ENCODE results near the gene FARP1. TPM values are rescaled to one million over a fixed set of nuclear protein-coding genes. Genes with fewer than 3 reads are reported as not detected.
A peak's percentile ranks its signal among the peaks of the same experiment; 100 is the strongest.

Gene FARP1
- total RNA-seq, 2 donors from 2014 or later: 0.76 to 0.87 TPM

DNA sequence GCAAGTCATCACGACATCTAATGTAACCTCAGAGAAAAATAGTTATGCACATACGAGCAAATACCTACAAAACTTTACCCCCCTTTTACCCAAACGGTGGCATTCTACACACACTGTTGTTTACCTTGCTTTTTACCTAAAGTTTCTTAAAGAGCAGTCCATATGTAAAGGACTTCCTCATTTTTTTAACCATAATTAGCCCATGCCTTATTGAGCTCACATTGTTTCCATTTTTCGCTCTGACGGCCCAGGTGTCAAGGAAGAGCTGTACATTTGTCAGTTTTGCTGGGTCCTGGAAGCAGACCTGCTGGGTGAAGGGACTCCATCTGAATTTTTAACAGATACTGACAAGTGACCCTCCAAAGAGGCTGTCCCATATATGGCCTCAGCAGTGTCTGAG lies 344.6 kb downstream of the FARP1 start:
- H3K27ac Mint-ChIP-seq: peak overlapping the region; percentile 100
- ATAC-seq: no peak
- H3K36me3 Mint-ChIP-seq (ENCODE audit: low read depth): peaks cover 6% of the 10 kb centered on the region
- H3K9me3 ChIP-seq (ENCODE audit: control insufficient read depth, low read length, poor library complexity, severe bottlenecking): no peaks in the 10 kb centered on the region
- DNase-seq: no peak
- H3K27me3 Mint-ChIP-seq: no peaks in the 10 kb centered on the region
- H3K4me1 Mint-ChIP-seq: peaks cover 76% of the 10 kb centered on the region
- H3K4me3 Mint-ChIP-seq: no peak overlapping the region

- no peak overlapping the region for H3K4me3 Mint-ChIP-seq
- DNase-seq: no peak
- peaks cover 6% of the 10 kb centered on the region for H3K36me3 Mint-ChIP-seq (ENCODE audit: low read depth)
- H3K27me3 Mint-ChIP-seq: no peaks in the 10 kb centered on the region
- H3K9me3 ChIP-seq (ENCODE audit: control insufficient read depth, low read length, poor library complexity, severe bottlenecking): no peaks in the 10 kb centered on the region
- no peak for ATAC-seq
- peak overlapping the region; percentile 100 for H3K27ac Mint-ChIP-seq
- H3K4me1 Mint-ChIP-seq: peaks cover 74% of the 10 kb centered on the region
Measured at GRCh38 chr13:98488736-98489135, 345.8 kb downstream of the FARP1 start.

DNA sequence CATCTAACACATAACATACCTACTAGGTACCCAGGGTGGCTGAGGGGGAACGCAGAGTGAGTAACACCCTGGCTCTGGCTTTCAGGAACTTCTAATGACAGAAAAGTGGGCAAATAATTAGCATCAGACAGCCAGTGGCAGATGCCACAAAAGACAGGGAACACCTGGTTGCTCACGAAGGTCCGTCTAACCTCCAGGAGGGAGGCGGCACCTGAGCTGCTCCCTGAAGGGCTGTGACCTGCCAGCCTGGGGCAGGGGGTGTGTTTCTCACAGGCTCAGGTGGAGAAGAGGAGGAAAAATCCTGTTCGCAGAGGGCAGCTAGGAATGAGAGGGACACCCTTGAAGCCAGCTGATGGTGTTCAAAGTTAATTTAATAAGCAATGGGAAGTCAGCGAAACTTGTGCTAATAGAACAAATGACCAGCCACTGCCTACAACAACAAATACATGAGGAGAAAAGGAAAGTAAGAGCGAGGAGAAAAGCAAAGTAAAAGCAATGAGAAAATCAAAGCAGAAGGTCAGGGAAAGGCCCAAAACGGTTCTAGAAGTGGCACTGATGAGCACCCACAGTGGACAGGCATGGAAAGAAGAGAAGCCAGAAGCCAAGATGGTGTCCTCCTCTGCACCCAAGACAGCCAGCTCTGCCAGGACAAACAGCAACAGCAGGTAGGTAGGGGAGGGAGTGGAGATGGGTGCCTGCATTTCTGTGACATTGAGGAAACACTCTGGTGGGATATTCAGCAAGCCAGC lies 346.7 kb downstream of the FARP1 start:
- no peaks in the 10 kb centered on the region for H3K9me3 ChIP-seq (ENCODE audit: control insufficient read depth, low read length, poor library complexity, severe bottlenecking)
- no peak for ATAC-seq
- H3K4me3 Mint-ChIP-seq: no peak overlapping the region
- no peaks in the 10 kb centered on the region for H3K27me3 Mint-ChIP-seq
- peak overlapping the region; percentile 100 for H3K27ac Mint-ChIP-seq
- peaks cover 65% of the 10 kb centered on the region for H3K4me1 Mint-ChIP-seq
- H3K36me3 Mint-ChIP-seq (ENCODE audit: low read depth): peaks cover 4% of the 10 kb centered on the region
- no peak for DNase-seq

GRCh38 chr13:98490195-98490836 lies 347.4 kb downstream of the FARP1 start:
- DNase-seq: no peak
- Mint-ChIP-seq H3K36me3 (ENCODE audit: low read depth) (peaks cover 4% of the 10 kb centered on the region), H3K27me3 (no peaks in the 10 kb centered on the region), H3K4me3 (no peak overlapping the region), H3K27ac (peak overlapping the region; percentile 100), H3K4me1 (peaks cover 61% of the 10 kb centered on the region)
- no peak for ATAC-seq
- no peaks in the 10 kb centered on the region for H3K9me3 ChIP-seq (ENCODE audit: control insufficient read depth, low read length, poor library complexity, severe bottlenecking)

DNA sequence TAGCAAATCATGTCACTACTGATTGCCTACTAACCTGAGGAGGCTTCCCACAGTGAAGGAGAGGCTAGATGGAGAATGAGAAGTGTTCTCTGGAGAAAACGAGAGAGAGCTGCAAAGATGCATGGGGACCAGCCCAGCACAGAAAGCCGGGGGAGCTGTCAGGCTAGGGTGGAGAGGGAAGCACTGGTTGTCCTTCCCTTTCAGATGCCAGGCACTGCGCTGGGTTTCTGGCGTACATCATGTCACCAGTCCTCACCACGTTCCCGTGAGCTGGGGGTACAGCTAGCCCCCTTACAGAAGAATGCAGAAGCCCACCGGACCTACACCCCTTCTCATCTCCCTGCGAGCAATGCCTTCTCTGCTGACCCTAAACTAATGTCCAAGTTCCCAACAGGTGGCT lies 348.0 kb downstream of the FARP1 start:
- Mint-ChIP-seq H3K27ac (peak overlapping the region; percentile 100), H3K36me3 (ENCODE audit: low read depth) (peaks cover 4% of the 10 kb centered on the region), H3K27me3 (no peaks in the 10 kb centered on the region), H3K4me1 (peaks cover 57% of the 10 kb centered on the region), H3K4me3 (no peak overlapping the region)
- H3K9me3 ChIP-seq (ENCODE audit: control insufficient read depth, low read length, poor library complexity, severe bottlenecking): no peaks in the 10 kb centered on the region
- ATAC-seq (no peak), DNase-seq (no peak)

DNA sequence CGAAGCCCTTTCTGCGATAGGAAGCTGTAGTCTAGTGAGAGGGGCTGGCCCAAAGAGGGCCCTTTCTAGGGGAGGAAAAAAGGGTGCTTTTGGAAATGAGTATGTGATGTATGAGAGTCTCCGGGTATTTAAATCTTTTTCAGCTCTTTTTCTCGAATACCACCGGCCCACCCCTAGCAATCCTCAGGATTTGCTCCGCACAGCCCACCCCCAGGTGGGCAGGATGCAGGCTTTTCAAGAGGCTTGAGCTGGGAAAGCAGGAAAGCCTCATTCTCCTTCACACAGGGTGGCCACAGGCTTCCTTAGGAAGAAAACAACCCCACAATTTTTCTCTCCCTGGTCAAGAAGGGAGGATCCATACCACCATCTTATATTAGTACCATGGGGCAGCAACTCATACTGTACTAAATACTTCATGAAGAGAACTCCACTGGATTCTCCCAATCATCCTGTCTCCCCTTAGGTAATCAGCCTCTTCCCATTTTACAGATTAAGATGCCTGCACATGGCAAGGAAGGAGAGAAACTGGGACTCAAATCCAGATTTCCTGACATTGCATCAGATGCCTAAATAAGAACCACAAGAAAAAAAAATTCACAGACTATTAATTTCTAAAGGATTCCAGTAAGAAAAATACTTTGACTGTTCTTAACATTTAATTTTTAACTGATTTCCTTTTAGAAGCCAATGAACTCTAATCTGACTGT lies 349.6 kb downstream of the FARP1 start:
- ATAC-seq (no peak), DNase-seq (no peak)
- Mint-ChIP-seq H3K4me1 (peaks cover 59% of the 10 kb centered on the region), H3K27me3 (no peaks in the 10 kb centered on the region), H3K27ac (peak overlapping the region; percentile 100), H3K4me3 (no peak overlapping the region), H3K36me3 (ENCODE audit: low read depth) (peaks cover 4% of the 10 kb centered on the region)
- H3K9me3 ChIP-seq (ENCODE audit: control insufficient read depth, low read length, poor library complexity, severe bottlenecking): no peaks in the 10 kb centered on the region

GRCh38 chr13:98493042-98493712 lies 350.3 kb downstream of the FARP1 start:
- DNase-seq: no peak
- Mint-ChIP-seq H3K27me3 (no peaks in the 10 kb centered on the region), H3K27ac (peak overlapping the region; percentile 100), H3K36me3 (ENCODE audit: low read depth) (peaks cover 4% of the 10 kb centered on the region), H3K4me1 (peaks cover 60% of the 10 kb centered on the region), H3K4me3 (peak overlapping the region; percentile 58)
- ATAC-seq: no peak
- H3K9me3 ChIP-seq (ENCODE audit: control insufficient read depth, low read length, poor library complexity, severe bottlenecking): no peaks in the 10 kb centered on the region

DNA sequence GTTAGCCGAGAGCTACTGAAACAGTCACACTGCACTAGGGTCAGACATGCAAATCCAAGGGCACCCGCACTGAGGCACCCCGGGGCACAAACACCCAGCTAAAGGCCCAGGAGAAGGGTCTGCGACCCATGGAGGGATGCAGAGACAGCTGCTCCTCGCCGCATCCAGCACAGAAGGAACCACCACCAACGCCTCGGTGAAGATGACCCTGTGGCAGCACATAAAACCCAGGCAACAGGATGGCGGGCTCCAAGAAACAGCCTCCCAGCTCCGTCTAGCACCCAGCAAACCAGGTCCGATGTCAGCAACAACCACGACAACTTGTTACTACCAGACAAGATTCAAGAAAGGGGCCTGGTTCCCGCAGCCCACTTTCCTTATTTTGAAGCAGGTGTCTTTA lies 351.9 kb downstream of the FARP1 start:
- ATAC-seq (no peak), DNase-seq (no peak)
- H3K4me1 Mint-ChIP-seq: peaks cover 55% of the 10 kb centered on the region
- H3K4me3 Mint-ChIP-seq: no peak overlapping the region
- H3K27me3 Mint-ChIP-seq: no peaks in the 10 kb centered on the region
- H3K27ac Mint-ChIP-seq: peak overlapping the region; percentile 8
- no peaks in the 10 kb centered on the region for H3K9me3 ChIP-seq (ENCODE audit: control insufficient read depth, low read length, poor library complexity, severe bottlenecking)
- peaks cover 4% of the 10 kb centered on the region for H3K36me3 Mint-ChIP-seq (ENCODE audit: low read depth)

DNA sequence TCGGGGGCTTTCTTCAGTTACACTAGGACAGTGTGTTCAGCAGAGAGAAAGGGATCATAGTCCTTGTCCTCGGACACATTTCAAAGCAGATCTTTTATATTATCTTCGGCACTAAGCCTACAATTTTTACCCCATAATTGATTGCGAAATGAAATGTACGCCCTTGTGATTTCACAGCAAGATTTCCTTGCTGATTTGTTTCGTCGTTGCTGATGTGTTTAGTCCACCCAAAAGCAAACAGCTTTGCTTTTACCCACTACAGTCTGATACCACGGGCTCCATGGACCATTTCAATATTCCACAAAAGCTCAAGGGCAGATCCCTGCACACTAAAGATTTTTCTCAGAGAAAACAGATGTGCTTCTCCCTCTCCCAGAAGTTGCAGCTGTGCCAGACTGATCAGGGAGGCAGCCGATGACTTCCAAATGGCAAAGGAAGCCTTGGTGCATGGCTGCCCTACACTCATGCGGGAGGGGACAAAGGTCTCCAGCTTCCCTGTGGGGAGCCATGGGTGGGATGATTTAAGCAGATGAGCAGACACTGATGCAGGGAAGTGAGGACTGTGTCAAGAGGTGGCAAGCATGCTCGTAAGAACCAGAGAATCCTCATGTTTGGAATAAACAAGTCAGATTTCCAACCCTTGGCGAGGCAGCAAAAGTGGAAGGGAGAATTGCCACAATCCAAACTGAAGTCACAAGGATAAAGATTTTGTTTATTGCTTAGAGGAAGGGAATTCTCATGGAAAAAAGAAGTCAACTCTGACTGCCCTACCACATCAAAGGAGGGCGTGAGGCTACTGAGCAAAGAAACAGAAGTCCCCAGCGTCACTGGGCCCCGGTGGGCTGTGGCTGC lies 353.0 kb downstream of the FARP1 start:
- DNase-seq (no peak), ATAC-seq (no peak)
- peaks cover 52% of the 10 kb centered on the region for H3K4me1 Mint-ChIP-seq
- H3K9me3 ChIP-seq (ENCODE audit: control insufficient read depth, low read length, poor library complexity, severe bottlenecking): no peaks in the 10 kb centered on the region
- H3K27me3 Mint-ChIP-seq: no peaks in the 10 kb centered on the region
- H3K4me3 Mint-ChIP-seq: no peak overlapping the region
- peak overlapping the region; percentile 93 for H3K27ac Mint-ChIP-seq
- H3K36me3 Mint-ChIP-seq (ENCODE audit: low read depth): peaks cover 4% of the 10 kb centered on the region

- no peak for ATAC-seq
- Mint-ChIP-seq H3K27ac (peak overlapping the region; percentile 93), H3K36me3 (ENCODE audit: low read depth) (peaks cover under 1% of the 10 kb centered on the region), H3K27me3 (no peaks in the 10 kb centered on the region), H3K4me3 (peak overlapping the region; percentile 28), H3K4me1 (peaks cover 48% of the 10 kb centered on the region)
- no peaks in the 10 kb centered on the region for H3K9me3 ChIP-seq (ENCODE audit: control insufficient read depth, low read length, poor library complexity, severe bottlenecking)
- DNase-seq: no peak
Measured at GRCh38 chr13:98496479-98496791, 353.5 kb downstream of the FARP1 start.

DNA sequence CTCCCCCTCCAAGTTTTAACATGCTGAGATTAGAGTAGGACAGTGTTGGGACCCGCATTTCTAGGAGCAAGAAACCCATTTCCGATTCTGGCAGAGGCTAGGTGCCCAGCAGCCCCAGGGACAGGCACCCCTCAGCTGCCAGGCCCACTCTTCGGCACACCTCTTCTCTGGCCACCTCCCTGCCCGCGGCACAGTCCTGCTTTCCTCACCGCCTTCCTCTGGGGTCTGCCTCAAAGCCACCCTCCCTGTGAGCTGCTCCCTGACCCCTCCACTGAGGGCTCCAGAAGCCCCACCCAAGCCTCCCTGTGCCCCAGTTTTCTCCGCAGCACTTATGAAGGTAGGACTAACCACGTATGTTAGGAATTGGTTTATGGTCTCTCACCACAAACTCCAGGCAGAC lies 354.1 kb downstream of the FARP1 start:
- Mint-ChIP-seq H3K27ac (peak overlapping the region; percentile 93), H3K27me3 (no peaks in the 10 kb centered on the region), H3K36me3 (ENCODE audit: low read depth) (no peaks in the 10 kb centered on the region), H3K4me3 (no peak overlapping the region), H3K4me1 (peaks cover 48% of the 10 kb centered on the region)
- no peaks in the 10 kb centered on the region for H3K9me3 ChIP-seq (ENCODE audit: control insufficient read depth, low read length, poor library complexity, severe bottlenecking)
- ATAC-seq (no peak), DNase-seq (no peak)

GRCh38 chr13:98500963-98501421 lies 358.1 kb downstream of the FARP1 start:
- no peaks in the 10 kb centered on the region for H3K36me3 Mint-ChIP-seq (ENCODE audit: low read depth)
- DNase-seq (no peak), ATAC-seq (no peak)
- no peak overlapping the region for H3K4me3 Mint-ChIP-seq
- H3K27me3 Mint-ChIP-seq: no peaks in the 10 kb centered on the region
- H3K4me1 Mint-ChIP-seq: peaks cover 58% of the 10 kb centered on the region
- H3K27ac Mint-ChIP-seq: peak overlapping the region; percentile 57
- no peaks in the 10 kb centered on the region for H3K9me3 ChIP-seq (ENCODE audit: control insufficient read depth, low read length, poor library complexity, severe bottlenecking)

Measured in T-helper 17 cell (primary cell).